Ovary (tissue), 9 donors: ENCODE measurements around the gene PKNOX1. TPM values are rescaled to one million over a fixed set of nuclear protein-coding genes. Genes with fewer than 3 reads are reported as not detected.
"Not testable (repeated sequence)": the region's sequence is repeated elsewhere in the genome, so short reads cannot be mapped to it uniquely, and the experiment has no call there.

Experiments used
- DNase-seq, 5 donors: peaks; one replicate each; pipeline ENCODE4 v3.0.0-alpha.2; 2019 to 2020
- H3K27ac ChIP-seq, 2 donors: fragments of 200-600 bp; one replicate each; pipeline versions ENCODE4 v1.5.1 to v1.8.0; 2019 to 2022
- H3K27me3 ChIP-seq: fragments of 200-600 bp; one replicate; pipeline ENCODE4 v1.8.0; 2022
- H3K36me3 ChIP-seq: fragments of 200-600 bp; sonication (generic); one replicate; pipeline ENCODE4 v1.5.1; 2019
- H3K4me1 ChIP-seq: one replicate; pipeline ENCODE4 v1.8.1; 2013; ENCODE audit warnings: mild to moderate bottlenecking, moderate library complexity; ENCODE audit not compliant: insufficient read depth
- H3K4me3 ChIP-seq: fragments of 200-600 bp; sonication (generic); one replicate; pipeline ENCODE4 v1.5.1; 2017
- H3K9me3 ChIP-seq, 2 donors: fragments of 200-600 bp in 1 of 2; sonication (generic) in 1 of 2; one replicate each; pipeline versions ENCODE4 v1.5.1 to v1.8.1; 2013 to 2019; ENCODE audit warnings: mild to moderate bottlenecking in 1 of 2, moderate library complexity in 1 of 2
- CTCF ChIP-seq, 3 donors: fragments of 450-650 bp in 2 of 3; fragments of 200-600 bp in 1 of 3; IDR thresholded peaks; one replicate each; pipeline versions ENCODE4 v1.5.1 to v1.8.0; 2016 to 2022; ENCODE audit warnings: antibody characterized with exemption in 3 of 3, mild to moderate bottlenecking in 1 of 3
- EP300 ChIP-seq: sonication (generic); formaldehyde crosslinking; IDR thresholded peaks from one replicate; pipeline ENCODE4 v1.6.1; 2017; ENCODE audit warnings: antibody characterized with exemption
- POLR2A ChIP-seq: fragments of 450-650 bp; IDR thresholded peaks from one replicate; pipeline ENCODE4 v1.6.1; 2017; ENCODE audit warnings: antibody characterized with exemption, mild to moderate bottlenecking, moderate library complexity
- WGBS, 3 donors: extraction: QIAGEN DNeasy Blood & Tissue Kit in 1 of 3; methylation state at CpG; one replicate each; pipeline versions ENCODE4 v1.1.5 to v1.1.7; 2013 to 2017; 5-methylcytosine and 5-hydroxymethylcytosine counted together
- intact Hi-C, 4 donors: fragments of 100-400 bp; cut with DNase I; formaldehyde crosslinking; loops; one replicate each; pipeline versions ENCODE4 v1.11.0 to v1.15.1; 2022 to 2023
- polyA plus RNA-seq, 2 donors: library from polyadenylated mRNA; stranded (reverse); fragments of 200-250 nt in 1 of 2; fragments of 350-450 nt in 1 of 2; fragmentation: Illumina TruSeq in 1 of 2; extraction: RNeasy Lipid Tissue Mini Kit (QIAGEN cat#74804) in 1 of 2; gene quantifications; one replicate each; pipeline ENCODE4 v1.2.3, GENCODE V29; 2013 to 2014
- total RNA-seq, 7 donors: library from RNA; depleted of rRNA in 2 of 7; stranded (reverse); fragments of >200 nt in 2 of 7; fragmentation: NEBNext Ultra II Directional in 3 of 7; extraction: Animal tissue kit (Norgen Biotek cat#: 25700) in 3 of 7; gene quantifications; one replicate each; pipeline versions ENCODE4 v1.1.0 to v1.2.4, GENCODE V29; 2016 to 2023
- donor health status: DM: no; HTN: no; CAD: no; lungs with moderate emphysema.
- donor health status: DM: no; HTN: no; CAD: no.
- donor health status: Bipolar disorder and iron deficiency.
- donor health status: DM: yes; HTN: yes; CAD: no.
- donor health status: DM: no; HTN: no; CAD: no.
- donor health status: DM: yes; HTN: yes; CAD: no.

Gene PKNOX1
- total and polyA plus RNA-seq, 9 donors = 7.0 to 50.9 (median 25.4) TPM

- intact Hi-C loops = loop anchor here in 1 of 4 donors (5.0 kb wide), 1 partner anchor 732 kb away; no protein-coding TSS in a partner anchor
Observed at GRCh38 chr21:42989816-42990650, 15.7 kb downstream of the PKNOX1 start.

GRCh38 chr21:42991992-42992740 lies 17.8 kb downstream of the PKNOX1 start:
- TF ChIP-seq EP300 (no peak), CTCF (IDR thresholded peaks at IDR 0.05) (no peak), POLR2A (no peak)
- Histone ChIP-seq H3K9me3 (no peaks in the 10 kb centered on the region), H3K4me1 (peaks cover 8% of the 10 kb centered on the region), H3K27me3 (no peaks in the 10 kb centered on the region), H3K27ac (no peak overlapping the region), H3K4me3 (no peak overlapping the region), H3K36me3 (no peaks in the 10 kb centered on the region)
- 31 to 35% (median 32%) methylated on average over 16 of the region's 16 CpGs for WGBS, 3 donors
- intact Hi-C loops = loop anchor here in 1 of 4 donors (5.0 kb wide), 1 partner anchor 730 kb away; no protein-coding TSS in a partner anchor
- DNase-seq = peak; percentile 73 to 85 (median 82)

More at GRCh38 chr21:42989816-42990650, 15.7 kb downstream of the PKNOX1 start:
- DNase-seq = no peak
- H3K27ac ChIP-seq = no peak overlapping the region
- TF ChIP-seq EP300 = no peak
- no peak for TF ChIP-seq POLR2A
- no peak for TF ChIP-seq CTCF (IDR thresholded peaks at IDR 0.05)
- peaks cover 6% of the 10 kb centered on the region for H3K4me1 ChIP-seq
- H3K27me3 ChIP-seq = no peaks in the 10 kb centered on the region
- WGBS, 3 donors = 60 to 62% (median 60%) methylated on average over 10 of the region's 10 CpGs
- H3K9me3 ChIP-seq = no peaks in the 10 kb centered on the region
- H3K4me3 ChIP-seq = no peak overlapping the region
- H3K36me3 ChIP-seq = no peaks in the 10 kb centered on the region

DNA sequence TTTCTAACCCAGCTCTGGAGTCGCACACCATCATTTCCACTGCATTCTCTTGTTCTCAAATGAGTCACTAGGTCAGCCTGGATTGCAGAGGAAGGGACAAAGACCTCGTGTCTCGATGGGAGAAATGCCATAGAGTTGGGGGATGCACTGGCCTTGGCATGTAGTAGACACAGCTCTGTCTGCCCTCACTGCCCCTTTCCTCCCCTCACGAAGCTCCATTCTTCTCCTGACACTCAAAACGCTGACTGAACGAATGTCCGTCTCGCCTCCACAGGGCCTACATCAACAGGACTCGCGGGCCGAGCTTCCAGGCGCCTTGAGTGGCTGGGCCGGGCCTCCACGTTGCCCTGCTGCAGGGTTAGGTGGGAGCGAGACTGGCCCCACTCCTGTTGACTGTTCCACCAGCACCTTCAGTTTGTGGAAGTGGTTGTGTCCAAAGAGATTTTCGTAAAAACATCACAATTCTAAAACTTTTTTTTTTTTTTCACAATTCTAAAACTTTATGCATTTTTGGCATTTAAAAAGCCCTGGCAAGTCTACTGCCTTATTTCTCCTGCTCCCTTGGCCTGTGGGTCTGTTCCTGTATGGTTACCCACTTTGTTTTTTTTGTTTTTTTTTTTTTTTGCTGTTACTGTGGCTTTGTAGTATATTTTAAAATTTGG lies 18.8 kb downstream of the PKNOX1 start:
- Histone ChIP-seq H3K27ac (no peak overlapping the region), H3K27me3 (no peaks in the 10 kb centered on the region), H3K4me1 (peaks cover 8% of the 10 kb centered on the region), H3K9me3 (no peaks in the 10 kb centered on the region), H3K4me3 (no peak overlapping the region), H3K36me3 (no peaks in the 10 kb centered on the region)
- 79 to 80% (median 79%) methylated on average over 16 of the region's 16 CpGs for WGBS, 3 donors
- intact Hi-C loops = loop anchor here in 1 of 4 donors (5.0 kb wide), 1 partner anchor 729 kb away; no protein-coding TSS in a partner anchor
- no peak for TF ChIP-seq EP300
- TF ChIP-seq POLR2A = no peak
- no peak for TF ChIP-seq CTCF (IDR thresholded peaks at IDR 0.05)
- DNase-seq = no peak

DNA sequence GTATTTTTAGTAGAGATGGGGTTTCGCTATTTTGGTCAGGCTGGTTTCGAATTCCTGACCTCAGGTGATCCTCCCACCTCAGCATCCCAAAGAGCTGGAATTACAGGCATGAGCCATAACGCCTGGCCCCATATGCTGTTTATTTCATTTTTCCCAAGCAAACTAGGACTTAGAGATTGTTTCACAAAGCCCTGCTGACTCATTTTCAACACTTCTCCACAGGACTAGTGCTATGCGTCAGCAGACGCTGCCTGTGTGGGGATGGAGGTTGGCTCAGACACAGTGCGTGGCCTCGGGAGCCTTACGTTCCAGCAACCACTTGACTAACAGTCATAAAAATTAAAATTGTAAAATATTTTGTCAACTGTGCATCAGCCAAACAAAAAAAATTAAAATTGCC lies 22.7 kb downstream of the PKNOX1 start:
- Histone ChIP-seq H3K27me3 (no peaks in the 10 kb centered on the region), H3K36me3 (no peaks in the 10 kb centered on the region), H3K4me3 (no peak overlapping the region), H3K4me1 (peaks cover 14% of the 10 kb centered on the region), H3K27ac (no peak overlapping the region), H3K9me3 (no peaks in the 10 kb centered on the region)
- WGBS, 3 donors = 15 to 22% (median 21%) methylated on average over 8 of the region's 8 CpGs
- no peak for TF ChIP-seq CTCF (IDR thresholded peaks at IDR 0.05)
- TF ChIP-seq POLR2A = no peak
- TF ChIP-seq EP300 = no peak
- peak; percentile 55 to 76 (median 64) for DNase-seq
- intact Hi-C loops = no loop called here

GRCh38 chr21:42997983-42998382 lies 23.6 kb downstream of the PKNOX1 start:
- H3K4me1 ChIP-seq, H3K36me3 ChIP-seq, DNase-seq, H3K4me3 ChIP-seq, H3K27ac ChIP-seq, intact Hi-C loops, H3K9me3 ChIP-seq, H3K27me3 ChIP-seq: not testable (repeated sequence)
- 100% methylated on average over 1 of the region's 1 CpG for WGBS, 3 donors

- intact Hi-C loops, H3K9me3 ChIP-seq, H3K36me3 ChIP-seq, H3K27ac ChIP-seq, H3K27me3 ChIP-seq, H3K4me3 ChIP-seq, DNase-seq, H3K4me1 ChIP-seq: not testable (repeated sequence)
- WGBS, 3 donors = 95 to 100% (median 98%) methylated on average over 2 of the region's 2 CpGs
Observed at GRCh38 chr21:42999152-42999551, 24.8 kb downstream of the PKNOX1 start.

DNA sequence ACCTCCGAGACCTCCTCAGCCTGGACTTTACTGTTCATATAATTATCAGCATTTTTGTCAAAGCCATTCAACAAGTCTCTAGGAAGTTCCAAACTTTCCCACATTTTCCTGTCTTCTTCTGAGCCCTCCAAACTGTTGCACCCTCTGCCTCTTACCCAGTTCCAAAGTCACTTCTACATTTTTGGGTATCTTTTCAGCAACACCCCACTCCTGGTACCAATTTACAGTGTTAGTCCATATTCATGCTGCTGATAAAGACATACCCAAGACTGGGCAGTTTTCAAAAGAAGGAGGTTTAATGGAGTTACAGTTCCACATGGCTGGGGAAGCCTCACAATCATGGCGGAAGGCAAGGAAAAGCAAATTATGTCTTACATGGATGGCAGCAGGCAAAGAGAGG lies 25.7 kb downstream of the PKNOX1 start:
- H3K36me3 ChIP-seq, intact Hi-C loops, H3K27me3 ChIP-seq, H3K9me3 ChIP-seq, H3K27ac ChIP-seq, DNase-seq, H3K4me1 ChIP-seq, H3K4me3 ChIP-seq: not testable (repeated sequence)
- 95 to 97% (median 97%) methylated on average over 2 of the region's 2 CpGs for WGBS, 3 donors
